NCI-H1930 (cell line): ENCODE results near the gene MCF2L2.
"Not testable (repeated sequence)": the region's sequence is repeated elsewhere in the genome, so short reads cannot be mapped to it uniquely, and the experiment has no call there.

Experiments used
- DNase-seq, 2 experiments: peaks; one replicate each; lab custom pipeline; 2025; lab: John Stamatoyannopoulos, UW

Gene MCF2L2

GRCh38 chr3:183428447-183429211, at the start of gene MCF2L2:
Gene MCF2L2, minus strand, starts transcription at chr3:183428619. Its CDS starts 642 bp downstream, at chr3:183427977.
- peak; percentile 62 to 70 for DNase-seq

- no peak for DNase-seq
Observed at GRCh38 chr3:183477801-183478456, 49.5 kb upstream of the MCF2L2 start.

- DNase-seq: not testable (repeated sequence)
Observed at GRCh38 chr3:183475764-183476162, 47.3 kb upstream of the MCF2L2 start.

- DNase-seq: no peak
Observed at GRCh38 chr3:183475016-183475763, 46.8 kb upstream of the MCF2L2 start.

GRCh38 chr3:183473969-183474368, 45.5 kb upstream of the MCF2L2 start:
- no peak for DNase-seq

GRCh38 chr3:183472155-183472554, 43.7 kb upstream of the MCF2L2 start:
- DNase-seq: no peak

- DNase-seq: no peak
Observed at GRCh38 chr3:183468424-183468823, 40.0 kb upstream of the MCF2L2 start.

- DNase-seq: no peak
Observed at GRCh38 chr3:183466575-183466974, 38.2 kb upstream of the MCF2L2 start.

- DNase-seq: not testable (repeated sequence)
Observed at GRCh38 chr3:183465710-183466109, 37.3 kb upstream of the MCF2L2 start.

GRCh38 chr3:183464480-183464879, 36.1 kb upstream of the MCF2L2 start:
- DNase-seq: no peak

- no peak for DNase-seq
Observed at GRCh38 chr3:183460081-183461055, 31.9 kb upstream of the MCF2L2 start.

GRCh38 chr3:183455089-183455488, 26.7 kb upstream of the MCF2L2 start:
- DNase-seq: peak in 1 of 2 experiments; percentile 43

GRCh38 chr3:183454064-183454463, 25.6 kb upstream of the MCF2L2 start:
- DNase-seq: no peak

- no peak for DNase-seq
Observed at GRCh38 chr3:183449791-183450190, 21.4 kb upstream of the MCF2L2 start.

- no peak for DNase-seq
Observed at GRCh38 chr3:183449391-183449790, 21.0 kb upstream of the MCF2L2 start.

GRCh38 chr3:183448369-183449128, 20.1 kb upstream of the MCF2L2 start:
- no peak for DNase-seq

GRCh38 chr3:183447206-183448001, 19.0 kb upstream of the MCF2L2 start:
- DNase-seq: peak; percentile 94

GRCh38 chr3:183446838-183447205, 18.4 kb upstream of the MCF2L2 start:
- no peak for DNase-seq

- no peak for DNase-seq
Observed at GRCh38 chr3:183444748-183445147, 16.3 kb upstream of the MCF2L2 start.
